PC-9 (cell line): ENCODE results near the gene RTN1. TPM values are rescaled to one million over a fixed set of nuclear protein-coding genes. Genes with fewer than 3 reads are reported as not detected.

Experiments used
- BruUV-seq: library from RNA; stranded (reverse); fragments of 400-500 nt; replicated peaks from 2 replicates; lab custom pipeline; 2021; lab: Mats Ljungman, UMichigan
- CTCF ChIA-PET: fragments of 300-600 bp; sonication (Branson Sonifier 250); formaldehyde crosslinking; loops from one replicate; lab custom pipeline; 2022; ENCODE audit warnings: antibody characterized with exemption; lab: Charles Lee
- POLR2A ChIA-PET: fragments of 300-600 bp; sonication (Branson Sonifier 250); formaldehyde crosslinking; loops from one replicate; lab custom pipeline; 2022; ENCODE audit warnings: antibody characterized with exemption; ENCODE audit not compliant: unreplicated experiment; lab: Charles Lee
- DNase-seq, 2 experiments: peaks; one replicate each; pipeline versions ENCODE4 v3.0.0 to v3.0.0-alpha.2; 2015 to 2022; ENCODE audit warnings: mixed read lengths in 1 of 2
- H2AFZ ChIP-seq: fragments of 200-600 bp; sonication (generic); 2 replicates; pipeline ENCODE4 v1.8.1; 2017; ENCODE audit warnings: antibody characterized with exemption
- H3F3A ChIP-seq: fragments of 200-600 bp; sonication (generic); 2 replicates; pipeline ENCODE4 v1.8.1; 2017; ENCODE audit warnings: antibody characterized with exemption, mild to moderate bottlenecking, low read depth; ENCODE audit not compliant: insufficient read depth
- H3K27ac ChIP-seq: fragments of 200-600 bp; sonication (generic); 2 replicates; pipeline ENCODE4 v1.6.1; 2016; ENCODE audit warnings: mixed run types
- H3K27me3 ChIP-seq: fragments of 200-600 bp; sonication (generic); 2 replicates; pipeline ENCODE4 v1.6.1; 2016; ENCODE audit warnings: low read depth, mixed run types; ENCODE audit not compliant: insufficient read depth
- H3K36me3 ChIP-seq: fragments of 200-600 bp; sonication (generic); 2 replicates; pipeline ENCODE4 v1.6.1; 2016; ENCODE audit warnings: low read depth, mixed run types
- H3K4me1 ChIP-seq: fragments of 200-600 bp; sonication (generic); replicated peaks from 2 replicates; pipeline ENCODE4 v1.6.1; 2016; ENCODE audit warnings: mixed run types; ENCODE audit not compliant: insufficient read depth
- H3K4me2 ChIP-seq: fragments of 200-600 bp; sonication (generic); 2 replicates; pipeline ENCODE4 v1.6.1; 2017; ENCODE audit warnings: mixed run types
- H3K4me3 ChIP-seq: fragments of 200-600 bp; sonication (generic); 2 replicates; pipeline ENCODE4 v1.6.1; 2016; ENCODE audit warnings: mixed run types
- H3K79me2 ChIP-seq: fragments of 200-600 bp; sonication (generic); 2 replicates; pipeline ENCODE4 v1.6.1; 2017; ENCODE audit warnings: low read depth, mixed run types
- H3K9me2 ChIP-seq: fragments of 200-600 bp; sonication (generic); 2 replicates; pipeline ENCODE4 v1.8.1; 2017; ENCODE audit warnings: mild to moderate bottlenecking; ENCODE audit not compliant: insufficient read depth
- H3K9me3 ChIP-seq: fragments of 200-600 bp; sonication (generic); 2 replicates; pipeline ENCODE4 v1.8.1; 2016; ENCODE audit warnings: low read depth; ENCODE audit not compliant: insufficient read depth
- H4K20me1 ChIP-seq: fragments of 200-600 bp; sonication (generic); 2 replicates; pipeline ENCODE4 v1.8.1; 2017; ENCODE audit not compliant: insufficient read depth
- EZH2 ChIP-seq: fragments of 200-600 bp; sonication (generic); IDR thresholded peaks from 2 replicates; pipeline ENCODE4 v1.8.0; 2017; ENCODE audit warnings: antibody characterized with exemption, low read depth
- intact Hi-C: fragments of 100-400 bp; cut with micrococcal nuclease; formaldehyde crosslinking; loops from one replicate; pipeline ENCODE4 v1.10.0; 2022; ENCODE audit not compliant: unreplicated experiment
- total RNA-seq: library from RNA; stranded (reverse); gene quantifications from 2 replicates; pipeline ENCODE4 v1.2.3, GENCODE V29; 2021
- TF ChIP-seq, protein P1 (sequence below): fragments of 200-600 bp; sonication (generic); conservative IDR thresholded peaks from 2 replicates; pipeline ENCODE4 v1.6.1; 2017; ENCODE audit warnings: mixed run types, antibody characterized with exemption, mild to moderate bottlenecking, moderate library complexity

RTN1 gene
- total RNA-seq, 1 experiment from 2014 or later: not detected

DNA sequence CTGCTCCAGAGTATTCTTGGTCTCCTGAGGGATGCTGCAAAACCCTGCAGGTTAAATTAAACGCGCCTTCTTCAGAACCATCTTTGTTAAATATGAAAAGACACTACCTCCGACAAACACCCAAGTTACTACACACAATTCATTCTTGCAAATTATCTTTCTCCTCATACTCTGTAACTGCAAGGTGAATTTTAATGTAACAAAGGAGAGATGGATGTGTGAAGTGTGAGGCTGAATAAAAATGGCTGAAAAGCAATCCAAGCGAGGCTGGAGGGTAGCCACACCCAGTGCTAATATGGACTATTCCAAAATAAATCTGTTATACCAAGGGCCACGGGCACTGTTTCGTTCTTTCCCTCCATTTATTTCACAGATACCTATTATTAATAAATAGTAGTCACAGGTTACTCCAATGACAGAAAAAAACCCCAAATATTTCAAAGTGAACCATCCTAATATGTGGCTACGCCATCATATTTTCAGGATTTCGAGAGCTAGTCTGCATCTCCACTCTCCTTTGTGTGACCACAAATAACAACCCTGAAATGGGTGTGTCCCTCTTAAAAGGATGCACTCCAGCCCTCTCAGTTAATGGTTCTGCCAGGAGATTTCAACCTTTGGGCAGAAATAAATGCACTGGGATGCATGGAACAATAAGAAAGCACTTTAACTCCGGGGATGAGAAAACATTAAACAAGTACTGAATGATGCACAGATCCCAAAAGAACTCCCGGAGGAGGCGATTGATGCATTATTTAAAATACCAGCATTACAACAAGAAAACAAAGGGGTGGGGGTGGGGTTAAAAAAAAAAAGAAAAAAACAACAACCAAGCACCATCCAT, 240.9 kb downstream of the RTN1 start:
- Histone ChIP-seq H3K27me3 (no peaks in the 10 kb centered on the region; the same call in 1 of the 2 replicates), H3K9me2 (no peaks in the 10 kb centered on the region), H4K20me1 (no peaks in the 10 kb centered on the region), H3K4me2 (no peak overlapping the region), H3K4me3 (no peak overlapping the region), H3K27ac (no peak overlapping the region), H3K4me1 (no peaks in the 10 kb centered on the region), H3K79me2 (no peaks in the 10 kb centered on the region), H3K36me3 (no peaks in the 10 kb centered on the region), H3K9me3 (no peaks in the 10 kb centered on the region), H2AFZ (no peak overlapping the region), H3F3A (no peaks in the 10 kb centered on the region)
- intact Hi-C loops: loop anchor here (2.0 kb wide), 1 partner anchor 555 kb away; no protein-coding TSS in a partner anchor
- ChIA-PET CTCF (no interaction called here), POLR2A (no interaction called here)
- BruUV-seq: no TSS peak
- TF ChIP-seq, protein P1, sequence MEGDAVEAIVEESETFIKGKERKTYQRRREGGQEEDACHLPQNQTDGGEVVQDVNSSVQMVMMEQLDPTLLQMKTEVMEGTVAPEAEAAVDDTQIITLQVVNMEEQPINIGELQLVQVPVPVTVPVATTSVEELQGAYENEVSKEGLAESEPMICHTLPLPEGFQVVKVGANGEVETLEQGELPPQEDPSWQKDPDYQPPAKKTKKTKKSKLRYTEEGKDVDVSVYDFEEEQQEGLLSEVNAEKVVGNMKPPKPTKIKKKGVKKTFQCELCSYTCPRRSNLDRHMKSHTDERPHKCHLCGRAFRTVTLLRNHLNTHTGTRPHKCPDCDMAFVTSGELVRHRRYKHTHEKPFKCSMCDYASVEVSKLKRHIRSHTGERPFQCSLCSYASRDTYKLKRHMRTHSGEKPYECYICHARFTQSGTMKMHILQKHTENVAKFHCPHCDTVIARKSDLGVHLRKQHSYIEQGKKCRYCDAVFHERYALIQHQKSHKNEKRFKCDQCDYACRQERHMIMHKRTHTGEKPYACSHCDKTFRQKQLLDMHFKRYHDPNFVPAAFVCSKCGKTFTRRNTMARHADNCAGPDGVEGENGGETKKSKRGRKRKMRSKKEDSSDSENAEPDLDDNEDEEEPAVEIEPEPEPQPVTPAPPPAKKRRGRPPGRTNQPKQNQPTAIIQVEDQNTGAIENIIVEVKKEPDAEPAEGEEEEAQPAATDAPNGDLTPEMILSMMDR: no peak
- no peak for TF ChIP-seq EZH2
- no peak for DNase-seq

DNA sequence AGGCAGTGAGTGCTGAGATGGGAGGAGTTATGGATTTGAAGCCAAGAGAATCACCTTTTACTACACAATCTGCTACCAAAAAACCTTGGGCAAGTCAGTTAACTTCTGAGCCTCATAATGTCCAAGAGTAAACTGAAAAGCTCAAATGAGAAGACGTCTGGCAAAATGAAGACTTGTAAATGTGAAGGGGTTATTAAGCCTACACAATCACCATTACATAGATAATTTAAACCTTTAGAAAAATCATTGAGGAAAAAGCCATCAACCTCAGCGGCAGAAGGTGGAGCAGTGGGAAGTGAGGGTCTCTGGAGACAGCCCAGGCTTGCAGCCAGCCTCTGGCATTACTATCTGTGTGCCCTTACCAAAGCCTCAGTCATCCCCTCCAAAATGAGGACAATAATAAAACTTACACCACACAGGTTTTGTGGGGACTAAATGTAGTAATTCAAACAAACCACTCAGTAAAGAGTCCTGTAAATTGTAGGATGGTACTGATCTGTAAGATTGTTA, 243.5 kb downstream of the RTN1 start:
- H3F3A ChIP-seq: no peaks in the 10 kb centered on the region
- H3K4me1 ChIP-seq: no peaks in the 10 kb centered on the region
- H3K79me2 ChIP-seq: no peaks in the 10 kb centered on the region
- TF ChIP-seq, protein P1: no peak
- TF ChIP-seq EZH2: no peak
- no TSS peak for BruUV-seq
- no peak overlapping the region for H2AFZ ChIP-seq
- CTCF ChIA-PET: no interaction called here
- no peak overlapping the region for H3K4me3 ChIP-seq
- H3K27ac ChIP-seq: no peak overlapping the region
- no peaks in the 10 kb centered on the region for H4K20me1 ChIP-seq
- intact Hi-C loops: no loop called here
- no peaks in the 10 kb centered on the region for H3K9me2 ChIP-seq
- no peaks in the 10 kb centered on the region for H3K36me3 ChIP-seq
- POLR2A ChIA-PET: no interaction called here
- no peaks in the 10 kb centered on the region for H3K9me3 ChIP-seq
- no peak overlapping the region for H3K4me2 ChIP-seq
- no peak for DNase-seq
- no peaks in the 10 kb centered on the region; the same call in 1 of the 2 replicates for H3K27me3 ChIP-seq

DNA sequence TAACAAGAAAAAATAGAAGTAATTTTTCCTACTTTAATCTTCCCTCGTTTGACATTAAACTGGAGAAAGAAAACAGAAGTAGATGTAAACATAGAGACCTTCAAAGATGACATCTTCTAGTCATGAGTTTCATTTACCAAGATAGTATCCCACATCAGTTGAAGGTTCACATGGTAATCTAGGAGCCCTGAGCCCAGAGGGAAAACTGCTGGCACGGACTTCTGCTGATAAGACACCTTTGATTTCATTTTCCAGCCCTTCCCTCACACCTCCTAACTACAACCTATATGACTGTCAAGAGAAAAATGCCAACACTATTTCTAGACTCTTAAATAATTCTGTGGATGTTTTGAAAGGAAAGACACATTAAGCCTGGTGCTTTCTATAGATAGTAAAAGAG, 247.9 kb downstream of the RTN1 start:
- Histone ChIP-seq H3K4me1 (no peaks in the 10 kb centered on the region), H3K27me3 (no peaks in the 10 kb centered on the region), H3K36me3 (no peaks in the 10 kb centered on the region), H3K27ac (no peak overlapping the region), H3K4me3 (no peak overlapping the region), H3K4me2 (no peak overlapping the region), H2AFZ (no peak overlapping the region), H3F3A (no peaks in the 10 kb centered on the region), H3K9me3 (no peaks in the 10 kb centered on the region), H3K79me2 (no peaks in the 10 kb centered on the region), H3K9me2 (no peaks in the 10 kb centered on the region), H4K20me1 (no peaks in the 10 kb centered on the region)
- TF ChIP-seq EZH2: no peak
- TF ChIP-seq, protein P1: no peak
- POLR2A ChIA-PET: no interaction called here
- intact Hi-C loops: no loop called here
- BruUV-seq: no TSS peak
- no peak for DNase-seq
- CTCF ChIA-PET: no interaction called here
